ENCODE measurements around the gene SAMD3.
"Not testable (repeated sequence)": the region's sequence is repeated elsewhere in the genome, so short reads cannot be mapped to it uniquely, and the experiment has no call there.

SAMD3 gene

GRCh38 chr6:130164251-130164650 is 58.5 kb downstream of the SAMD3 start:
- H3K4me3 ChIP-seq (ENCODE audit: low read length), result no peak overlapping the region
- TF ChIP-seq ZNF274 (IDR thresholded peaks at IDR 0.05; ENCODE audit: low read depth, low read length), result no peak

- TF ChIP-seq ZNF274 (IDR thresholded peaks at IDR 0.05; ENCODE audit: low read depth, low read length), result no peak
- H3K4me3 ChIP-seq (ENCODE audit: low read length), result no peak overlapping the region
These were observed 59.5 kb downstream of the SAMD3 start for GRCh38 chr6:130163266-130163665.

- TF ChIP-seq ZNF274 (IDR thresholded peaks at IDR 0.05; ENCODE audit: low read depth, low read length), result no peak
- no peak overlapping the region for H3K4me3 ChIP-seq (ENCODE audit: low read length)
These were observed 60.3 kb downstream of the SAMD3 start for GRCh38 chr6:130162421-130162820.

- TF ChIP-seq ZNF274 (IDR thresholded peaks at IDR 0.05; ENCODE audit: low read depth, low read length), result no peak
- no peak overlapping the region for H3K4me3 ChIP-seq (ENCODE audit: low read length)
These were observed 60.9 kb downstream of the SAMD3 start for GRCh38 chr6:130161683-130162404.

GRCh38 chr6:130159956-130160355 is 62.8 kb downstream of the SAMD3 start:
- H3K4me3 ChIP-seq (ENCODE audit: low read length), result no peak overlapping the region
- no peak for TF ChIP-seq ZNF274 (IDR thresholded peaks at IDR 0.05; ENCODE audit: low read depth, low read length)

GRCh38 chr6:130158548-130158947 is 64.2 kb downstream of the SAMD3 start:
- no peak overlapping the region for H3K4me3 ChIP-seq (ENCODE audit: low read length)
- no peak for TF ChIP-seq ZNF274 (IDR thresholded peaks at IDR 0.05; ENCODE audit: low read depth, low read length)

GRCh38 chr6:130158056-130158455 is 64.7 kb downstream of the SAMD3 start:
- H3K4me3 ChIP-seq (ENCODE audit: low read length), result no peak overlapping the region
- TF ChIP-seq ZNF274 (IDR thresholded peaks at IDR 0.05; ENCODE audit: low read depth, low read length), result no peak

GRCh38 chr6:130156908-130157307 is 65.8 kb downstream of the SAMD3 start:
- no peak overlapping the region for H3K4me3 ChIP-seq (ENCODE audit: low read length)
- TF ChIP-seq ZNF274 (IDR thresholded peaks at IDR 0.05; ENCODE audit: low read depth, low read length), result no peak

- TF ChIP-seq ZNF274 (IDR thresholded peaks at IDR 0.05; ENCODE audit: low read depth, low read length), result no peak
These were observed 69.7 kb downstream of the SAMD3 start for GRCh38 chr6:130152908-130153510.

GRCh38 chr6:130150906-130151305 is 71.8 kb downstream of the SAMD3 start:
- no peak overlapping the region for H3K4me3 ChIP-seq (ENCODE audit: low read length)
- no peak for TF ChIP-seq ZNF274 (IDR thresholded peaks at IDR 0.05; ENCODE audit: low read depth, low read length)

More at GRCh38 chr6:130152908-130153510, 69.7 kb downstream of the SAMD3 start:
- no peak overlapping the region for H3K4me3 ChIP-seq (ENCODE audit: low read length)

GRCh38 chr6:130149016-130149415 is 73.7 kb downstream of the SAMD3 start:
- not testable (repeated sequence) for H3K4me3 ChIP-seq (ENCODE audit: low read length)

- no peak for TF ChIP-seq ZNF274 (IDR thresholded peaks at IDR 0.05; ENCODE audit: low read depth, low read length)
These were observed 74.6 kb downstream of the SAMD3 start for GRCh38 chr6:130148181-130148580.

GRCh38 chr6:130147111-130147510 is 75.6 kb downstream of the SAMD3 start:
- H3K4me3 ChIP-seq (ENCODE audit: low read length), result no peak overlapping the region
- TF ChIP-seq ZNF274 (IDR thresholded peaks at IDR 0.05; ENCODE audit: low read depth, low read length), result no peak

More at GRCh38 chr6:130148181-130148580, 74.6 kb downstream of the SAMD3 start:
- H3K4me3 ChIP-seq (ENCODE audit: low read length), result no peak overlapping the region

- TF ChIP-seq ZNF274 (IDR thresholded peaks at IDR 0.05; ENCODE audit: low read depth, low read length), result no peak
- no peak overlapping the region for H3K4me3 ChIP-seq (ENCODE audit: low read length)
These were observed 79.0 kb downstream of the SAMD3 start for GRCh38 chr6:130143709-130144108.

- TF ChIP-seq ZNF274 (IDR thresholded peaks at IDR 0.05; ENCODE audit: low read depth, low read length), result no peak
- H3K4me3 ChIP-seq (ENCODE audit: low read length), result no peak overlapping the region
These were observed 82.7 kb downstream of the SAMD3 start for GRCh38 chr6:130140084-130140483.

GRCh38 chr6:130138909-130139242 is 83.9 kb downstream of the SAMD3 start:
- no peak overlapping the region for H3K4me3 ChIP-seq (ENCODE audit: low read length)
- no peak for TF ChIP-seq ZNF274 (IDR thresholded peaks at IDR 0.05; ENCODE audit: low read depth, low read length)

All from GM08714 (cell line).